ENCODE results near the gene GFOD1.
"Not testable (repeated sequence)": the region's sequence is repeated elsewhere in the genome, so short reads cannot be mapped to it uniquely, and the experiment has no call there.

The GFOD1 gene

DNA sequence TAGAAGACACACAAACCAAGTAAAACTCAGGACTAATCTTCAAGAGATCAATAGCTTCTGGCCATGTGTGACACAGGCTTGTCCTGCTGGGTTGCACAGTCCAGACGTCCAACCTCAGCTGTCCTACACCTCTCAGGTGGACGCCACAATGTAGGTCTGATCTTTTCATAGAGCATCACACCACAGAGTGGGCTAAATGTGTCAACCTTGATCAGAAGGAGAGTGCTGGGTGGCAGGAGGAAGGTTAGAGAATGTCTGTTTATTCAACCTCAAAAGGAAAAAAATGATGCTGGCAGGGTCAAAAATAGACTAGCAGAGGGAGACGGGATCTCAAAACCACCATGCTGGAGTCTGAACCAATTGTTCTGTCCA, 41.7 kb downstream of the GFOD1 start:
- Histone ChIP-seq H4K20me1 (ENCODE audit: insufficient read depth) (no peaks in the 10 kb centered on the region), H3K79me2 (ENCODE audit: insufficient read depth, low read depth) (no peaks in the 10 kb centered on the region), H3K4me3 (IDR thresholded peaks at IDR 0.05; ENCODE audit: insufficient read depth, low read depth, low read length) (no peak overlapping the region), H3K27me3 (ENCODE audit: insufficient read depth, low read depth) (no peaks in the 10 kb centered on the region), H3K4me2 (no peak overlapping the region), H3K9ac (no peak overlapping the region), H3K36me3 (ENCODE audit: insufficient read depth) (no peaks in the 10 kb centered on the region), H3K4me1 (ENCODE audit: low read depth, poor library complexity, severe bottlenecking) (no peaks in the 10 kb centered on the region), H2AFZ (ENCODE audit: low read depth) (no peak overlapping the region), H3K27ac (no peak overlapping the region)
- TF ChIP-seq, protein P1, sequence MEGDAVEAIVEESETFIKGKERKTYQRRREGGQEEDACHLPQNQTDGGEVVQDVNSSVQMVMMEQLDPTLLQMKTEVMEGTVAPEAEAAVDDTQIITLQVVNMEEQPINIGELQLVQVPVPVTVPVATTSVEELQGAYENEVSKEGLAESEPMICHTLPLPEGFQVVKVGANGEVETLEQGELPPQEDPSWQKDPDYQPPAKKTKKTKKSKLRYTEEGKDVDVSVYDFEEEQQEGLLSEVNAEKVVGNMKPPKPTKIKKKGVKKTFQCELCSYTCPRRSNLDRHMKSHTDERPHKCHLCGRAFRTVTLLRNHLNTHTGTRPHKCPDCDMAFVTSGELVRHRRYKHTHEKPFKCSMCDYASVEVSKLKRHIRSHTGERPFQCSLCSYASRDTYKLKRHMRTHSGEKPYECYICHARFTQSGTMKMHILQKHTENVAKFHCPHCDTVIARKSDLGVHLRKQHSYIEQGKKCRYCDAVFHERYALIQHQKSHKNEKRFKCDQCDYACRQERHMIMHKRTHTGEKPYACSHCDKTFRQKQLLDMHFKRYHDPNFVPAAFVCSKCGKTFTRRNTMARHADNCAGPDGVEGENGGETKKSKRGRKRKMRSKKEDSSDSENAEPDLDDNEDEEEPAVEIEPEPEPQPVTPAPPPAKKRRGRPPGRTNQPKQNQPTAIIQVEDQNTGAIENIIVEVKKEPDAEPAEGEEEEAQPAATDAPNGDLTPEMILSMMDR (conservative IDR thresholded peaks at IDR 0.05; ENCODE audit: low read depth, low read length) = no peak

DNA sequence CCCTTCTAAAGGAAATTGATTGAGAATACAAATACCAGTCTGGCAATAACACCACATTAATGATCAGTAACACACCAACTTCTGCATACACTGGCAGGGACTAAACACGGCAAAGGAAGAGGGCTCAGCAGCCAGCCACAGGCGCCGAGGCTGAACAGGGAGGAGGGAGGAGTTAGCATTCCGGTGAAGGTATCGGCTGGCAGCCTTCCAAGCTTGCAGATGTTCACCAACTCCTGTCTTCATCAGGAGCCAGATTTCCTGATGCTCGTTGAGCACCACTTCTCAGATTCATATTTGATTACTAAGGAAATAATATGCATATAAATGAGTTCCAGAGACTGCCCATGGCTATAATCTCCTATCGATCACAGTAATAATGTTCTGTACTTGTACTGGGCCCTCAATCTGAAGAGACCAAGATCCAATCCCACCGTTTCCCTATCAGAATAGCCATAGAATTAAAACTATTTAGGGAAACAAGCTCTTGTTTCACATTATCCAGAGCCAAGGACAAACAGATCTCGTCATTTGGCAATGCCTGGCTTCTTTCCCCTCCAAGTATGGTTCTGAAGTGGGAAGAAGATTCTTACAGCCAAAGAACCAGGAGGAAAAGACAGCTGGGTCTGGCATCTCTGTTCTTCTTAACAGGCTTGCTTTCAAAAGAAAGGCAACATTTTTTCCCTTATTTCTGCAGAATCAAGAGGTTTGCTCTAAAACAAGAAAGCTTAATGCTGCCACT, 42.2 kb downstream of the GFOD1 start:
- TF ChIP-seq, protein P1 (conservative IDR thresholded peaks at IDR 0.05; ENCODE audit: low read depth, low read length) = no peak
- Histone ChIP-seq H4K20me1 (ENCODE audit: insufficient read depth) (no peaks in the 10 kb centered on the region), H3K79me2 (ENCODE audit: insufficient read depth, low read depth) (no peaks in the 10 kb centered on the region), H3K4me1 (ENCODE audit: low read depth, poor library complexity, severe bottlenecking) (no peaks in the 10 kb centered on the region), H3K27me3 (ENCODE audit: insufficient read depth, low read depth) (no peaks in the 10 kb centered on the region), H3K27ac (no peak overlapping the region), H3K36me3 (ENCODE audit: insufficient read depth) (no peaks in the 10 kb centered on the region), H2AFZ (ENCODE audit: low read depth) (no peak overlapping the region), H3K4me3 (IDR thresholded peaks at IDR 0.05; ENCODE audit: insufficient read depth, low read depth, low read length) (no peak overlapping the region), H3K9ac (no peak overlapping the region), H3K4me2 (no peak overlapping the region)

DNA sequence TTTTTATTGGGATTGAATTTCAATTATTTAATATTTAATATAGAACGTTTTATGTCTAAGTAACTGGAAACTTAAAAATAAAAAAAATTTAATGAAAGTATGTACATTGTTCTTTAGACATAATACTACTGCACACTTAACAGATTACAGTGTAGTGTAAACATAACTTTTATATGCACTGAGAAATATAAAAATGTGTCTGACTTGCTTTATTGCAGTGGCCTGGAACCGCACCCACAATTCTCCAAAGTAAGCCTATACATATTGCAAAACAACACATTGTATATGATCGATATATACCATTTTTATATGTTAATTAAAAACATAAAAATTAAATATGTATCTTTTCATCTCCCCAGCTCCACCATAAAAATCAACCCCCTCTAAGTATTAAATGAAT, 42.8 kb downstream of the GFOD1 start:
- no peaks in the 10 kb centered on the region for H3K36me3 ChIP-seq (ENCODE audit: insufficient read depth)
- no peak overlapping the region for H2AFZ ChIP-seq (ENCODE audit: low read depth)
- no peaks in the 10 kb centered on the region for H3K27me3 ChIP-seq (ENCODE audit: insufficient read depth, low read depth)
- no peak overlapping the region for H3K4me3 ChIP-seq (IDR thresholded peaks at IDR 0.05; ENCODE audit: insufficient read depth, low read depth, low read length)
- no peak overlapping the region for H3K4me2 ChIP-seq
- no peaks in the 10 kb centered on the region for H3K4me1 ChIP-seq (ENCODE audit: low read depth, poor library complexity, severe bottlenecking)
- no peak overlapping the region for H3K9ac ChIP-seq
- H3K27ac ChIP-seq = no peak overlapping the region
- H3K79me2 ChIP-seq (ENCODE audit: insufficient read depth, low read depth) = no peaks in the 10 kb centered on the region
- TF ChIP-seq, protein P1 (conservative IDR thresholded peaks at IDR 0.05; ENCODE audit: low read depth, low read length) = no peak
- no peaks in the 10 kb centered on the region for H4K20me1 ChIP-seq (ENCODE audit: insufficient read depth)

DNA sequence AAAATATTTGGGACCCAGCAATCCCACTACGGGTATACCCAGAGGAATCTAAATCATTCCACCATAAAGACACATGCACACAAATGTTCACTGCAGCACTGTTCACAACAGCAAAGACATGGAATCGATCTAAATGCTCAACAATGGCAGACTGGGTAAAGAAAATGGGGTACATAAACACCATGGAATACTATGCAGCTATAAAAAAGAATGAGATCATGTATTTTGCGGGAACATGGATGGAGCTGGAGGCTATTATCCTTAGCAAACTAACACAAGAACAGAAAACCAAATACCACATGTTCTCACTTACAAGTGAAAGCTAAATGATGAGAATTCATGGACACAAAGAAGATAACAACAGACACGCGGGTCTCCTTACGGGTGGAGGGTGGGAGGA, 43.4 kb downstream of the GFOD1 start:
- H3K4me3 ChIP-seq (IDR thresholded peaks at IDR 0.05; ENCODE audit: insufficient read depth, low read depth, low read length); H3K36me3 ChIP-seq (ENCODE audit: insufficient read depth); H3K79me2 ChIP-seq (ENCODE audit: insufficient read depth, low read depth); H2AFZ ChIP-seq (ENCODE audit: low read depth); H3K9ac ChIP-seq; H3K27ac ChIP-seq; H3K4me1 ChIP-seq (ENCODE audit: low read depth, poor library complexity, severe bottlenecking); H3K27me3 ChIP-seq (ENCODE audit: insufficient read depth, low read depth); H4K20me1 ChIP-seq (ENCODE audit: insufficient read depth); H3K4me2 ChIP-seq: not testable (repeated sequence)

DNA sequence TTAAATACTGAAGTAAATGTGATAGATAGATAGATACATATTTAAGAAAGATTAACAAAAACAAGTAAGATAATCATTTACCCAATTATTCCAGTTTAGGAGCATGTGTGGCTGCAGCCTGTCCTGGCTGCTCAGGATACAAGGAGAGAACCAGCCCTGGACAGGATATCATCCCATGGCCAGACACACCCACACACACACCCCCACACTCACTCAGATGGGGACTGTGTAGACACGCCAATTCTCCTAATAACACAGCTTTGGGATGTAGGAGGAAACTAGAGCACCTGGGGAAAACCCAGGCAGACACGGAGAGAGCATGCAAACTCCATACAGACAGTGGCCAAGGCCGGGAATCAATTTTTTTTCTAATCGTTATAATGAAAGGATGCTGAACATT, 45.6 kb downstream of the GFOD1 start:
- Histone ChIP-seq H3K9ac (no peak overlapping the region), H3K36me3 (ENCODE audit: insufficient read depth) (no peaks in the 10 kb centered on the region), H4K20me1 (ENCODE audit: insufficient read depth) (no peaks in the 10 kb centered on the region), H2AFZ (ENCODE audit: low read depth) (no peak overlapping the region), H3K4me1 (ENCODE audit: low read depth, poor library complexity, severe bottlenecking) (no peaks in the 10 kb centered on the region), H3K27me3 (ENCODE audit: insufficient read depth, low read depth) (no peaks in the 10 kb centered on the region), H3K4me3 (IDR thresholded peaks at IDR 0.05; ENCODE audit: insufficient read depth, low read depth, low read length) (no peak overlapping the region), H3K79me2 (ENCODE audit: insufficient read depth, low read depth) (no peaks in the 10 kb centered on the region), H3K27ac (no peak overlapping the region), H3K4me2 (no peak overlapping the region)
- TF ChIP-seq, protein P1 (conservative IDR thresholded peaks at IDR 0.05; ENCODE audit: low read depth, low read length) = no peak
